ENCODE data around the gene PKNOX2.

The PKNOX2 gene

GRCh38 chr11:125454047-125454446, 289.5 kb downstream of the PKNOX2 start:
- no peak for DNase-seq

GRCh38 chr11:125455851-125456250, 291.3 kb downstream of the PKNOX2 start:
- no peak for DNase-seq

GRCh38 chr11:125457814-125458343, 293.3 kb downstream of the PKNOX2 start:
- no peak for DNase-seq

- DNase-seq = no peak
Observed at GRCh38 chr11:125460275-125460674, 295.7 kb downstream of the PKNOX2 start.

- DNase-seq = no peak
Observed at GRCh38 chr11:125463590-125464269, 299.2 kb downstream of the PKNOX2 start.

- DNase-seq = no peak
Observed at GRCh38 chr11:125464270-125464662, 299.7 kb downstream of the PKNOX2 start.

- no peak for DNase-seq
Observed at GRCh38 chr11:125464666-125465065, 300.1 kb downstream of the PKNOX2 start.

- DNase-seq = no peak
Observed at GRCh38 chr11:125465255-125465654, 300.7 kb downstream of the PKNOX2 start.

GRCh38 chr11:125465701-125466100, 301.1 kb downstream of the PKNOX2 start:
- no peak for DNase-seq

GRCh38 chr11:125468025-125468424, 303.5 kb downstream of the PKNOX2 start:
- no peak for DNase-seq

GRCh38 chr11:125468852-125469251, 304.3 kb downstream of the PKNOX2 start:
- DNase-seq = no peak

- DNase-seq = no peak
Observed at GRCh38 chr11:125470355-125470754, 305.8 kb downstream of the PKNOX2 start.

GRCh38 chr11:125476721-125477120, 312.2 kb downstream of the PKNOX2 start:
- DNase-seq = no peak

- no peak for DNase-seq
Observed at GRCh38 chr11:125479137-125479536, 314.6 kb downstream of the PKNOX2 start.

GRCh38 chr11:125481531-125481930, 317.0 kb downstream of the PKNOX2 start:
- no peak for DNase-seq
